Brain microvascular endothelial cell (primary cell): ENCODE data around the gene BID.

ENCODE experiments used
- DNase-seq: peaks from one replicate; pipeline ENCODE4 v3.0.0-alpha.2; 2020
- H3K27ac ChIP-seq: fragments of 250-450 bp; sonication (Bioruptor Pico); 2 replicates; pipeline ENCODE4 v1.5.1; 2020; ENCODE audit warnings: mild to moderate bottlenecking, moderate library complexity
- H3K27me3 ChIP-seq: fragments of 250-450 bp; sonication (Bioruptor Pico); replicated peaks from 2 replicates; pipeline ENCODE4 v1.5.1; 2020; ENCODE audit warnings: mild to moderate bottlenecking
- H3K36me3 ChIP-seq: fragments of 250-450 bp; sonication (Bioruptor Pico); replicated peaks from 2 replicates; pipeline ENCODE4 v1.5.1; 2020; ENCODE audit warnings: mild to moderate bottlenecking
- H3K4me3 ChIP-seq: 2 replicates; pipeline ENCODE4 v1.5.1; 2011; ENCODE audit warnings: low read depth, mild to moderate bottlenecking, control low read depth, low read length, moderate library complexity
- in situ Hi-C: cut with HindIII; loops from 2 replicates; pipeline ENCODE4 v1.10.0; 2017; ENCODE audit warnings: low sequenced_read_pairs, low pct_ligation_motif_present
- TF ChIP-seq, protein P1 (sequence below): IDR thresholded peaks from 2 replicates; pipeline ENCODE4 v1.5.1; 2011; ENCODE audit warnings: low read depth, mild to moderate bottlenecking, moderate library complexity, low read length, control low read depth, inconsistent platforms; ENCODE audit errors: missing control alignments

The BID gene

GRCh38 chr22:17794726-17795542, 20.7 kb upstream of the BID start:
- Histone ChIP-seq H3K36me3 (no peaks in the 10 kb centered on the region), H3K27ac (no peak overlapping the region), H3K27me3 (no peaks in the 10 kb centered on the region), H3K4me3 (no peak overlapping the region)
- no peak for DNase-seq
- in situ Hi-C loops = no loop called here
- TF ChIP-seq, protein P1, sequence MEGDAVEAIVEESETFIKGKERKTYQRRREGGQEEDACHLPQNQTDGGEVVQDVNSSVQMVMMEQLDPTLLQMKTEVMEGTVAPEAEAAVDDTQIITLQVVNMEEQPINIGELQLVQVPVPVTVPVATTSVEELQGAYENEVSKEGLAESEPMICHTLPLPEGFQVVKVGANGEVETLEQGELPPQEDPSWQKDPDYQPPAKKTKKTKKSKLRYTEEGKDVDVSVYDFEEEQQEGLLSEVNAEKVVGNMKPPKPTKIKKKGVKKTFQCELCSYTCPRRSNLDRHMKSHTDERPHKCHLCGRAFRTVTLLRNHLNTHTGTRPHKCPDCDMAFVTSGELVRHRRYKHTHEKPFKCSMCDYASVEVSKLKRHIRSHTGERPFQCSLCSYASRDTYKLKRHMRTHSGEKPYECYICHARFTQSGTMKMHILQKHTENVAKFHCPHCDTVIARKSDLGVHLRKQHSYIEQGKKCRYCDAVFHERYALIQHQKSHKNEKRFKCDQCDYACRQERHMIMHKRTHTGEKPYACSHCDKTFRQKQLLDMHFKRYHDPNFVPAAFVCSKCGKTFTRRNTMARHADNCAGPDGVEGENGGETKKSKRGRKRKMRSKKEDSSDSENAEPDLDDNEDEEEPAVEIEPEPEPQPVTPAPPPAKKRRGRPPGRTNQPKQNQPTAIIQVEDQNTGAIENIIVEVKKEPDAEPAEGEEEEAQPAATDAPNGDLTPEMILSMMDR = no peak

DNA sequence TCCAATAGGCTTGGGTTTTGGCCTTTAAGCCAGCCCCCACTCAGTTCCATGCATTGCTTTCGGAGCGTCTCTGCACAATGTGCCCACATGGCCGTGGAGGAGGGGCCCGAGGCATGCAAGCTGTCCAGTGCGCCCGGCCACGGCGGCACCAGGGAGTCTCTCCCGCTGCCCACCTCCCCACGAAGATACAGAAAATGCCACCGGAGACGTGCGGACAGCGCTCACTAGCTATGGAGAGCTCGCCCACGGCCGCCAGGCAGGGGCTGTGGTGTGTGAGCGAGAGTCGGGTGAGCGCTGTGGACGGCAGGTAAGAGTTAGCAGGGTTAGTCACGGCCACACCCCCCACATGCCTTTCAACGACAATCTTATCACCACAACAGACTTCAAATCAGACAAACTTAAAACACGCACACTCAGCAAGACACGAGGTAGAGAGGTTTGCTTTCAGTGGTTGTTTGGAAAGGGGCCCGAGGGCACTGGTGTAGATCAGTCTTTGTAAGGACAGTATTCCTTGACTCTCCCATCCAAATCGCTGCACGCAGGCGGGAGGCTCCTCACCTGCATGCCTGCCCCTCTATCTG, 18.7 kb upstream of the BID start:
- H3K27me3 ChIP-seq = no peaks in the 10 kb centered on the region
- no peak overlapping the region for H3K4me3 ChIP-seq
- no peak overlapping the region for H3K27ac ChIP-seq
- no peak for DNase-seq
- TF ChIP-seq, protein P1 = no peak
- in situ Hi-C loops = no loop called here
- H3K36me3 ChIP-seq = no peaks in the 10 kb centered on the region

GRCh38 chr22:17792299-17792698, 18.0 kb upstream of the BID start:
- H3K36me3 ChIP-seq = no peaks in the 10 kb centered on the region
- H3K4me3 ChIP-seq = no peak overlapping the region

DNA sequence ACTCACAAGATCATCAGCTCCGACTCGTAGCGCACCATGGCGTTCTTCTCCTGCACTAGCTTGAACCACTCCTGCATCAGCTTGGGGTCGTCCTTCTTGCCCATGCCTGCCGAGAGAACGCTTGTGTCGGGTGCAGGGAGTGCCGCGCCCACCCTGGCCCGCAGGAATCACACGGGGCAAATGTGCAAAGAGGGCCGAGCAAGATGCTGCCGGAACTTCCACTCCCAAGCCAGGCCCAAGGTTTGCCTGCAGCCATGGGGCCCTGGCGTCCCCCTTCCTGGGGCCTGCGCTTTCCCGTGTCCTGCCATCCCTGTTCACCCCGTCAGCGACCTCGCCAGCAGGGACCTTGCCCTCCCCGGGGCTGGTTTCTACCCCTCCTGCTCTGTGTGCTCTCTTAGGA, 16.9 kb upstream of the BID start:
- in situ Hi-C loops = no loop called here
- Histone ChIP-seq H3K36me3 (no peaks in the 10 kb centered on the region), H3K27me3 (no peaks in the 10 kb centered on the region), H3K4me3 (no peak overlapping the region), H3K27ac (no peak overlapping the region)
- TF ChIP-seq, protein P1 = no peak
- no peak for DNase-seq

More at GRCh38 chr22:17792299-17792698, 18.0 kb upstream of the BID start:
- H3K27me3 ChIP-seq = no peaks in the 10 kb centered on the region
- no peak for DNase-seq
- TF ChIP-seq, protein P1 = no peak
- in situ Hi-C loops = no loop called here
- no peak overlapping the region for H3K27ac ChIP-seq

DNA sequence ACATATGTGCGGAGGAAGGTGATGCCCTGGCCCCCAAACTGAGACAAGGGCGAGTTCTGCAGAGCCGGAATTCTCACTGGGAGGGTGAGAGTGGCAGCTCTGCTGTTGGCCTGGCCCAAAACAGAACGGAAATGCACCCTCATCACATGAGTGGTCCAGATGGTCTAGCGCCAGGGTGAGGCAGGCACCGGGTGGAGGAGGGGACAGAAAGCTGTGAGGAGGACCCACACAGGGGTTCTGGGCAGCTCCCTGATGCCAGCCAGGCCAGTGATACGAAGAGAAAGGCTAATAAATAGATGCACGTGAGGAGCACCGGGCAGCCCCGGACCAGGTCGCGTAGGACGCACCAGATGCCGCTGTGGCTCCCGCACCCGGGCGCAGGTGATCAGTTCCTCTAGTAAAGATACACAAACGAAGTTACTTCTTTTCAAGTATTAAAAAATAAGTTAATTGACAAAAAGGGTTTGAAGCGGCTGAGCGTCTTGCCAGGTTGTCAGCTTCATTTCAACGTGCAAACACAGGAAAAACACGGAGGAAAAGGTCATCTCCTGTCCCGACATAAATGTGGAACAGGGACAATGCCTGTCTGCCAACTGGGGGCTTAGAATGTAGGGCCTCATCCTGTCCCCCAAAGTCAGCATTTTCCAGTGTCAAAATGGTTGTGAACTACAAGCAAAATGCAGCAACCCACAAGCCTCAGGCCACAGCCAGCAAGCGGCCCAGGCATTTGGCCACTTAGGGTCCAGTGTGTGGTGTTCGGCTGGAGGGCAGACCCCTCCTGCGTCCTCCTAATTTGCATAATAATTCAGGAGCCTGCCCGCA, 15.3 kb upstream of the BID start:
- TF ChIP-seq, protein P1 = no peak
- H3K36me3 ChIP-seq = no peaks in the 10 kb centered on the region
- no peak for DNase-seq
- no peak overlapping the region for H3K4me3 ChIP-seq
- no peaks in the 10 kb centered on the region for H3K27me3 ChIP-seq
- in situ Hi-C loops = no loop called here
- no peak overlapping the region for H3K27ac ChIP-seq
